CD4-positive, CD25-positive, alpha-beta regulatory T cell (primary cell): ENCODE measurements around the gene MESD. TPM values are rescaled to one million over a fixed set of nuclear protein-coding genes. Genes with fewer than 3 reads are reported as not detected.

Experiments
- ATAC-seq, 2 donors: fragments of 150-1000 bp; cut with Tn5 transposase; one replicate each; pipeline ENCODE4 v1.10.0; 2021; ENCODE audit warnings: low read depth in 2 of 2, moderate number of reproducible peaks in 2 of 2, moderate library complexity in 1 of 2
- DNase-seq, 3 donors: peaks; one replicate each; pipeline versions ENCODE4 v3.0.0 to v3.0.0-alpha.2; 2012 to 2022; ENCODE audit warnings: mixed read lengths in 1 of 3
- H3K27ac ChIP-seq: one replicate; pipeline ENCODE4 v1.7.0; 2013; ENCODE audit warnings: mild to moderate bottlenecking, low read length; ENCODE audit not compliant: insufficient read depth, poor library complexity, severe bottlenecking
- H3K27me3 ChIP-seq: one replicate; pipeline ENCODE4 v1.7.0; 2013; ENCODE audit warnings: low read length; ENCODE audit not compliant: control insufficient read depth, insufficient read depth
- H3K36me3 ChIP-seq: one replicate; pipeline ENCODE4 v1.7.0; 2013; ENCODE audit warnings: mild to moderate bottlenecking, low read length, moderate library complexity; ENCODE audit not compliant: control insufficient read depth, insufficient read depth
- H3K4me1 ChIP-seq: 2 replicates; pipeline ENCODE4 v1.7.0; 2013; ENCODE audit warnings: mild to moderate bottlenecking, low read length; ENCODE audit not compliant: insufficient read depth, control insufficient read depth, poor library complexity, severe bottlenecking
- H3K4me3 ChIP-seq: one replicate; pipeline ENCODE4 v1.7.0; 2013; ENCODE audit warnings: low read depth, mild to moderate bottlenecking, low read length, moderate library complexity
- H3K9me3 ChIP-seq, 2 experiments: 1 replicate in 1 of 2; 2 replicates in 1 of 2; pipeline ENCODE4 v1.7.0; 2013; ENCODE audit warnings: low read length in 2 of 2, mild to moderate bottlenecking in 1 of 2, moderate library complexity in 1 of 2; ENCODE audit not compliant: control insufficient read depth in 2 of 2
- H3K27ac Mint-ChIP-seq, 3 donors: one replicate each; pipeline ENCODE4 v1.8.0; 2020 to 2022; ENCODE audit warnings: mild to moderate bottlenecking in 3 of 3, mixed read lengths in 3 of 3, moderate library complexity in 2 of 3
- H3K27me3 Mint-ChIP-seq: one replicate; pipeline ENCODE4 v1.8.0; 2022; ENCODE audit warnings: mild to moderate bottlenecking, mixed read lengths
- H3K36me3 Mint-ChIP-seq: one replicate; pipeline ENCODE4 v1.8.0; 2020; ENCODE audit warnings: mixed read lengths
- H3K4me1 Mint-ChIP-seq, 4 donors: one replicate each; pipeline ENCODE4 v1.8.0; 2020 to 2022; ENCODE audit warnings: mixed read lengths in 4 of 4, mild to moderate bottlenecking in 1 of 4
- H3K4me3 Mint-ChIP-seq, 4 donors: one replicate each; pipeline ENCODE4 v1.8.0; 2020 to 2022; ENCODE audit warnings: mild to moderate bottlenecking in 4 of 4, mixed read lengths in 4 of 4, moderate library complexity in 3 of 4
- H3K9me3 Mint-ChIP-seq, 7 donors: one replicate each; pipeline ENCODE4 v1.8.0; 2020 to 2022; ENCODE audit warnings: mixed read lengths in 7 of 7, mild to moderate bottlenecking in 3 of 7, moderate library complexity in 2 of 7
- polyA plus RNA-seq, 4 donors: library from polyadenylated mRNA; unstranded; fragments of 300-500 nt; fragmentation: Illumina TruSeq; gene quantifications; one replicate each; pipeline ENCODE4 v1.2.3, GENCODE V29; 2021
- total RNA-seq: library from RNA; stranded (reverse); gene quantifications from one replicate; pipeline ENCODE4 v1.2.3, GENCODE V29; 2022

MESD gene
- total and polyA plus RNA-seq, 5 donors from 2014 or later: 18.4 to 34.1 (median 29.7) TPM

GRCh38 chr15:80932513-80932815, 57.2 kb downstream of the MESD start:
- Histone ChIP-seq H3K9me3 (no peaks in the 10 kb centered on the region), H3K27me3 (no peaks in the 10 kb centered on the region), H3K4me1 (no peaks in the 10 kb centered on the region), H3K4me3 (no peak overlapping the region), H3K27ac (no peak overlapping the region), H3K36me3 (no peaks in the 10 kb centered on the region)
- peaks cover 0 to 3% (median 1%) of the 10 kb centered on the region in 4 donors for H3K4me1 Mint-ChIP-seq
- no peak overlapping the region for H3K4me3 Mint-ChIP-seq
- ATAC-seq (no peak), DNase-seq (no peak)
- no peaks in the 10 kb centered on the region for H3K27me3 Mint-ChIP-seq
- no peaks in the 10 kb centered on the region for H3K9me3 Mint-ChIP-seq
- H3K36me3 Mint-ChIP-seq: peaks cover 34% of the 10 kb centered on the region
- H3K27ac Mint-ChIP-seq: no peak overlapping the region

- H3K9me3 Mint-ChIP-seq: no peaks in the 10 kb centered on the region
- DNase-seq (no peak), ATAC-seq (no peak)
- H3K36me3 Mint-ChIP-seq: peaks cover 32% of the 10 kb centered on the region
- H3K9me3 ChIP-seq: no peaks in the 10 kb centered on the region
- no peaks in the 10 kb centered on the region for H3K27me3 Mint-ChIP-seq
- peaks cover 0 to 3% (median 1%) of the 10 kb centered on the region in 4 donors for H3K4me1 Mint-ChIP-seq
- no peaks in the 10 kb centered on the region for H3K36me3 ChIP-seq
- no peaks in the 10 kb centered on the region for H3K27me3 ChIP-seq
- no peak overlapping the region for H3K4me3 ChIP-seq
- no peak overlapping the region for H3K27ac Mint-ChIP-seq
- H3K4me3 Mint-ChIP-seq: no peak overlapping the region
- H3K27ac ChIP-seq: no peak overlapping the region
- no peaks in the 10 kb centered on the region for H3K4me1 ChIP-seq
Measured at GRCh38 chr15:80931721-80932512, 57.7 kb downstream of the MESD start.

- no peak overlapping the region for H3K4me3 Mint-ChIP-seq
- no peaks in the 10 kb centered on the region for H3K9me3 Mint-ChIP-seq
- DNase-seq: no peak
Measured at GRCh38 chr15:80931191-80931590, 58.4 kb downstream of the MESD start.

GRCh38 chr15:80929689-80930088, 59.9 kb downstream of the MESD start:
- H3K4me3 ChIP-seq: no peak overlapping the region
- H3K27ac ChIP-seq: no peak overlapping the region
- H3K36me3 Mint-ChIP-seq: peaks cover 24% of the 10 kb centered on the region
- H3K9me3 ChIP-seq: no peaks in the 10 kb centered on the region
- peaks cover 0 to 2% (median 1%) of the 10 kb centered on the region in 4 donors for H3K4me1 Mint-ChIP-seq
- H3K27me3 Mint-ChIP-seq: no peaks in the 10 kb centered on the region
- H3K27ac Mint-ChIP-seq: no peak overlapping the region
- no peaks in the 10 kb centered on the region for H3K36me3 ChIP-seq
- DNase-seq: no peak
- no peak overlapping the region for H3K4me3 Mint-ChIP-seq
- no peaks in the 10 kb centered on the region for H3K27me3 ChIP-seq
- no peak for ATAC-seq
- no peaks in the 10 kb centered on the region for H3K9me3 Mint-ChIP-seq
- no peaks in the 10 kb centered on the region for H3K4me1 ChIP-seq

More at GRCh38 chr15:80931191-80931590, 58.4 kb downstream of the MESD start:
- H3K4me1 ChIP-seq: no peaks in the 10 kb centered on the region
- no peaks in the 10 kb centered on the region for H3K27me3 Mint-ChIP-seq
- no peaks in the 10 kb centered on the region for H3K9me3 ChIP-seq
- H3K4me3 ChIP-seq: no peak overlapping the region
- H3K36me3 ChIP-seq: no peaks in the 10 kb centered on the region
- H3K27ac Mint-ChIP-seq: no peak overlapping the region
- H3K27me3 ChIP-seq: no peaks in the 10 kb centered on the region
- H3K36me3 Mint-ChIP-seq: peaks cover 28% of the 10 kb centered on the region
- no peak overlapping the region for H3K27ac ChIP-seq
- H3K4me1 Mint-ChIP-seq: peaks cover 0 to 3% (median 1%) of the 10 kb centered on the region in 4 donors
- no peak for ATAC-seq

- no peaks in the 10 kb centered on the region for H3K9me3 Mint-ChIP-seq
- no peaks in the 10 kb centered on the region for H3K4me1 Mint-ChIP-seq
- no peak for ATAC-seq
- no peak overlapping the region for H3K4me3 Mint-ChIP-seq
- no peak overlapping the region for H3K27ac Mint-ChIP-seq
- Histone ChIP-seq H3K27ac (no peak overlapping the region), H3K4me1 (no peaks in the 10 kb centered on the region), H3K9me3 (no peaks in the 10 kb centered on the region), H3K27me3 (no peaks in the 10 kb centered on the region), H3K36me3 (no peaks in the 10 kb centered on the region), H3K4me3 (no peak overlapping the region)
- H3K36me3 Mint-ChIP-seq: peaks cover 20% of the 10 kb centered on the region
- DNase-seq: no peak
- H3K27me3 Mint-ChIP-seq: no peaks in the 10 kb centered on the region
Measured at GRCh38 chr15:80929225-80929624, 60.4 kb downstream of the MESD start.

GRCh38 chr15:80926126-80926525, 63.5 kb downstream of the MESD start:
- ATAC-seq: no peak
- no peaks in the 10 kb centered on the region for H3K9me3 Mint-ChIP-seq
- Histone ChIP-seq H3K27me3 (no peaks in the 10 kb centered on the region), H3K9me3 (no peaks in the 10 kb centered on the region), H3K4me3 (no peak overlapping the region), H3K36me3 (no peaks in the 10 kb centered on the region), H3K27ac (no peak overlapping the region), H3K4me1 (no peaks in the 10 kb centered on the region)
- H3K27ac Mint-ChIP-seq: no peak overlapping the region
- DNase-seq: no peak
- H3K4me3 Mint-ChIP-seq: no peak overlapping the region
- H3K36me3 Mint-ChIP-seq: peaks cover 24% of the 10 kb centered on the region
- H3K4me1 Mint-ChIP-seq: peaks cover 0 to 5% (median 2%) of the 10 kb centered on the region in 4 donors
- no peaks in the 10 kb centered on the region for H3K27me3 Mint-ChIP-seq

GRCh38 chr15:80925597-80926059, 64.0 kb downstream of the MESD start:
- no peaks in the 10 kb centered on the region for H3K9me3 ChIP-seq
- H3K4me3 Mint-ChIP-seq: no peak overlapping the region
- H3K27me3 ChIP-seq: no peaks in the 10 kb centered on the region
- no peak overlapping the region for H3K4me3 ChIP-seq
- H3K36me3 ChIP-seq: no peaks in the 10 kb centered on the region
- no peaks in the 10 kb centered on the region for H3K9me3 Mint-ChIP-seq
- H3K36me3 Mint-ChIP-seq: peaks cover 24% of the 10 kb centered on the region
- ATAC-seq: no peak
- no peak overlapping the region for H3K27ac ChIP-seq
- no peak for DNase-seq
- no peaks in the 10 kb centered on the region for H3K27me3 Mint-ChIP-seq
- no peaks in the 10 kb centered on the region for H3K4me1 ChIP-seq
- H3K27ac Mint-ChIP-seq: no peak overlapping the region
- peaks cover 0 to 10% (median 6%) of the 10 kb centered on the region in 4 donors for H3K4me1 Mint-ChIP-seq

- no peak for ATAC-seq
Measured at GRCh38 chr15:80924278-80924677, 65.3 kb downstream of the MESD start.

More at GRCh38 chr15:80924278-80924677, 65.3 kb downstream of the MESD start:
- Histone ChIP-seq H3K27ac (no peak overlapping the region), H3K36me3 (no peaks in the 10 kb centered on the region), H3K9me3 (no peaks in the 10 kb centered on the region), H3K4me3 (no peak overlapping the region), H3K27me3 (no peaks in the 10 kb centered on the region), H3K4me1 (no peaks in the 10 kb centered on the region)
- H3K36me3 Mint-ChIP-seq: peaks cover 19% of the 10 kb centered on the region
- H3K27ac Mint-ChIP-seq: no peak overlapping the region
- H3K27me3 Mint-ChIP-seq: no peaks in the 10 kb centered on the region
- peaks cover 0 to 14% (median 10%) of the 10 kb centered on the region in 4 donors for H3K4me1 Mint-ChIP-seq
- DNase-seq: no peak
- H3K4me3 Mint-ChIP-seq: no peak overlapping the region
- H3K9me3 Mint-ChIP-seq: no peaks in the 10 kb centered on the region
